Cardiac fibroblast (primary cell): Measurements from ENCODE around the gene PRDM11.
A peak's percentile ranks its signal among the peaks of the same experiment; 100 is the strongest.

Experiments
- DNase-seq, 2 donors: peaks; one replicate each; pipeline versions ENCODE4 v3.0.0 to v3.0.0-alpha.2; 2010; ENCODE audit warnings: low read depth in 2 of 2
- H3K4me3 ChIP-seq, 2 donors: replicated peaks in 1 of 2; 1 replicate in 1 of 2; 2 replicates in 1 of 2; pipeline ENCODE4 v1.5.1; 2011; ENCODE audit warnings: low read depth in 2 of 2, low read length in 2 of 2, mild to moderate bottlenecking in 2 of 2, moderate library complexity in 1 of 2
- CTCF ChIP-seq: IDR thresholded peaks from one replicate; pipeline ENCODE4 v1.5.1; 2011; ENCODE audit warnings: low read depth, mild to moderate bottlenecking, low read length, inconsistent platforms

PRDM11 gene

GRCh38 chr11:45152740-45153595, 6.5 kb downstream of the PRDM11 start:
- DNase-seq = no peak
- H3K4me3 ChIP-seq = no peak overlapping the region
- TF ChIP-seq CTCF = no peak

- no peak for TF ChIP-seq CTCF
- DNase-seq = no peak
- H3K4me3 ChIP-seq = no peak overlapping the region
These were observed 7.8 kb downstream of the PRDM11 start for GRCh38 chr11:45154276-45154675.

- no peak for TF ChIP-seq CTCF
- DNase-seq = peak; percentile 17 to 56
These were observed 8.7 kb downstream of the PRDM11 start for GRCh38 chr11:45155058-45155551.

GRCh38 chr11:45155627-45156180, 9.3 kb downstream of the PRDM11 start:
- DNase-seq = no peak
- TF ChIP-seq CTCF = no peak
- no peak overlapping the region for H3K4me3 ChIP-seq

More at GRCh38 chr11:45155058-45155551, 8.7 kb downstream of the PRDM11 start:
- H3K4me3 ChIP-seq = no peak overlapping the region

- no peak for TF ChIP-seq CTCF
- no peak for DNase-seq
- H3K4me3 ChIP-seq = no peak overlapping the region
These were observed 9.8 kb downstream of the PRDM11 start for GRCh38 chr11:45156201-45156600.

- H3K4me3 ChIP-seq = no peak overlapping the region
- no peak for TF ChIP-seq CTCF
- no peak for DNase-seq
These were observed 10.3 kb downstream of the PRDM11 start for GRCh38 chr11:45156741-45157140.
